HCT116 (cell line): ENCODE measurements around the gene MMP24.

Experiments used
- EZH2 ChIP-seq: fragments of 200-600 bp; sonication (generic); IDR thresholded peaks from 2 replicates; pipeline ENCODE4 v1.6.1; 2017; ENCODE audit warnings: antibody characterized with exemption, mixed run types
- JUND ChIP-seq: IDR thresholded peaks from 2 replicates; pipeline ENCODE4 v1.6.1; 2012
- POLR2A ChIP-seq: IDR thresholded peaks from 2 replicates; pipeline ENCODE4 v1.7.0; 2011; ENCODE audit warnings: borderline replicate concordance; ENCODE audit not compliant: insufficient read depth, insufficient read length; ENCODE audit errors: extremely low read depth
- POLR2AphosphoS5 ChIP-seq: IDR thresholded peaks from 2 replicates; pipeline ENCODE4 v1.6.1; 2011; ENCODE audit warnings: mild to moderate bottlenecking, low read depth, low read length, moderate library complexity
- RAD21 ChIP-seq: IDR thresholded peaks from 2 replicates; pipeline ENCODE4 v1.6.1; 2012; ENCODE audit warnings: low read depth, mild to moderate bottlenecking
- SIN3A ChIP-seq: IDR thresholded peaks from 2 replicates; pipeline ENCODE4 v1.6.1; 2012; ENCODE audit warnings: low read depth
- SP1 ChIP-seq: IDR thresholded peaks from 2 replicates; pipeline ENCODE4 v1.6.1; 2012; ENCODE audit warnings: low read depth
- SRF ChIP-seq: IDR thresholded peaks from 2 replicates; pipeline ENCODE4 v1.6.1; 2012; ENCODE audit warnings: low read depth
- YY1 ChIP-seq: IDR thresholded peaks from 2 replicates; pipeline ENCODE4 v1.6.1; 2011; ENCODE audit warnings: low read length, low read depth, moderate library complexity, mild to moderate bottlenecking; ENCODE audit not compliant: insufficient replicate concordance; ENCODE audit errors: extremely low read depth
- TF ChIP-seq, protein P1 (sequence below), 3 experiments: fragments of 200-600 bp in 1 of 3; sonication (generic) in 1 of 3; IDR thresholded peaks in 2 of 3; conservative IDR thresholded peaks in 1 of 3; 2 replicates each; pipeline ENCODE4 v1.5.1; 2012 to 2017; ENCODE audit warnings: low read depth in 2 of 3, low read length in 2 of 3, antibody characterized with exemption in 1 of 3, borderline replicate concordance in 1 of 3, control low read depth in 1 of 3, mild to moderate bottlenecking in 1 of 3, mixed read lengths in 1 of 3, mixed run types in 1 of 3, moderate library complexity in 1 of 3; ENCODE audit not compliant: insufficient read depth in 1 of 3
- TF ChIP-seq, protein P2 (sequence below): IDR thresholded peaks from 2 replicates; pipeline ENCODE4 v1.6.1; 2012
- TF ChIP-seq, protein P3 (sequence below): IDR thresholded peaks from 2 replicates; pipeline ENCODE4 v1.6.1; 2012; ENCODE audit warnings: low read depth

DNA sequence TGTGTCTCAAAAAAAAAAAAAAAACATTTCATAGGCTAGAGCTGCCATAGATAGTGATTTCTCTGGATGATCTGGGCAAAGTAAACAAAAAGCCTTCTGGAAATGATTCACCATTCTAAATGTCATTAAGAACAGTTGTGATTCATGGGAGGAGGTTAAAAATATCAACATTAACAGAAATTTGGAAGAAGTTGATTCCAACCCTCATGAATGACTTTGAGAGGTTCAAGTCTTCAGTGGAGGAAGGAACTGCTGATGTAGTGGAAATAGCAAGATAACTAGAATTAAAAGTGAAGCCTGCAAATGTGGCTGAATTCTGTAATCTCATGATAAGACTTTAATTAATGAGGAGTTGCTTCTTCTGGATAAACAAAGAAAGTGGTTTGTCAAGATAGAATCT lies 26.8 kb upstream of the MMP24 start:
- TF ChIP-seq, protein P1, sequence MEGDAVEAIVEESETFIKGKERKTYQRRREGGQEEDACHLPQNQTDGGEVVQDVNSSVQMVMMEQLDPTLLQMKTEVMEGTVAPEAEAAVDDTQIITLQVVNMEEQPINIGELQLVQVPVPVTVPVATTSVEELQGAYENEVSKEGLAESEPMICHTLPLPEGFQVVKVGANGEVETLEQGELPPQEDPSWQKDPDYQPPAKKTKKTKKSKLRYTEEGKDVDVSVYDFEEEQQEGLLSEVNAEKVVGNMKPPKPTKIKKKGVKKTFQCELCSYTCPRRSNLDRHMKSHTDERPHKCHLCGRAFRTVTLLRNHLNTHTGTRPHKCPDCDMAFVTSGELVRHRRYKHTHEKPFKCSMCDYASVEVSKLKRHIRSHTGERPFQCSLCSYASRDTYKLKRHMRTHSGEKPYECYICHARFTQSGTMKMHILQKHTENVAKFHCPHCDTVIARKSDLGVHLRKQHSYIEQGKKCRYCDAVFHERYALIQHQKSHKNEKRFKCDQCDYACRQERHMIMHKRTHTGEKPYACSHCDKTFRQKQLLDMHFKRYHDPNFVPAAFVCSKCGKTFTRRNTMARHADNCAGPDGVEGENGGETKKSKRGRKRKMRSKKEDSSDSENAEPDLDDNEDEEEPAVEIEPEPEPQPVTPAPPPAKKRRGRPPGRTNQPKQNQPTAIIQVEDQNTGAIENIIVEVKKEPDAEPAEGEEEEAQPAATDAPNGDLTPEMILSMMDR (IDR thresholded peaks at IDR 0.05 in 2 of 3, conservative IDR thresholded peaks at IDR 0.05 in 1 of 3; ENCODE audit: borderline replicate concordance in 1 of 3, insufficient read depth in 1 of 3, low read depth in 2 of 3, low read length in 2 of 3): no peak
- no peak for TF ChIP-seq RAD21
- no peak for TF ChIP-seq EZH2
- TF ChIP-seq, protein P2, sequence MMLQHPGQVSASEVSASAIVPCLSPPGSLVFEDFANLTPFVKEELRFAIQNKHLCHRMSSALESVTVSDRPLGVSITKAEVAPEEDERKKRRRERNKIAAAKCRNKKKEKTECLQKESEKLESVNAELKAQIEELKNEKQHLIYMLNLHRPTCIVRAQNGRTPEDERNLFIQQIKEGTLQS: no peak
- TF ChIP-seq POLR2AphosphoS5: no peak
- TF ChIP-seq YY1: no peak
- no peak for TF ChIP-seq SP1
- TF ChIP-seq JUND: no peak
- TF ChIP-seq, protein P3, sequence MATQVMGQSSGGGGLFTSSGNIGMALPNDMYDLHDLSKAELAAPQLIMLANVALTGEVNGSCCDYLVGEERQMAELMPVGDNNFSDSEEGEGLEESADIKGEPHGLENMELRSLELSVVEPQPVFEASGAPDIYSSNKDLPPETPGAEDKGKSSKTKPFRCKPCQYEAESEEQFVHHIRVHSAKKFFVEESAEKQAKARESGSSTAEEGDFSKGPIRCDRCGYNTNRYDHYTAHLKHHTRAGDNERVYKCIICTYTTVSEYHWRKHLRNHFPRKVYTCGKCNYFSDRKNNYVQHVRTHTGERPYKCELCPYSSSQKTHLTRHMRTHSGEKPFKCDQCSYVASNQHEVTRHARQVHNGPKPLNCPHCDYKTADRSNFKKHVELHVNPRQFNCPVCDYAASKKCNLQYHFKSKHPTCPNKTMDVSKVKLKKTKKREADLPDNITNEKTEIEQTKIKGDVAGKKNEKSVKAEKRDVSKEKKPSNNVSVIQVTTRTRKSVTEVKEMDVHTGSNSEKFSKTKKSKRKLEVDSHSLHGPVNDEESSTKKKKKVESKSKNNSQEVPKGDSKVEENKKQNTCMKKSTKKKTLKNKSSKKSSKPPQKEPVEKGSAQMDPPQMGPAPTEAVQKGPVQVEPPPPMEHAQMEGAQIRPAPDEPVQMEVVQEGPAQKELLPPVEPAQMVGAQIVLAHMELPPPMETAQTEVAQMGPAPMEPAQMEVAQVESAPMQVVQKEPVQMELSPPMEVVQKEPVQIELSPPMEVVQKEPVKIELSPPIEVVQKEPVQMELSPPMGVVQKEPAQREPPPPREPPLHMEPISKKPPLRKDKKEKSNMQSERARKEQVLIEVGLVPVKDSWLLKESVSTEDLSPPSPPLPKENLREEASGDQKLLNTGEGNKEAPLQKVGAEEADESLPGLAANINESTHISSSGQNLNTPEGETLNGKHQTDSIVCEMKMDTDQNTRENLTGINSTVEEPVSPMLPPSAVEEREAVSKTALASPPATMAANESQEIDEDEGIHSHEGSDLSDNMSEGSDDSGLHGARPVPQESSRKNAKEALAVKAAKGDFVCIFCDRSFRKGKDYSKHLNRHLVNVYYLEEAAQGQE: no peak
- no peak for TF ChIP-seq POLR2A
- TF ChIP-seq SRF: no peak
- TF ChIP-seq SIN3A: no peak
